HuH-7.5 (cell line): ENCODE data around the gene BRD4.

Source experiments
- DNase-seq: peaks from one replicate; pipeline ENCODE4 v3.0.0; 2011; ENCODE audit warnings: low spot score

BRD4 gene

DNA sequence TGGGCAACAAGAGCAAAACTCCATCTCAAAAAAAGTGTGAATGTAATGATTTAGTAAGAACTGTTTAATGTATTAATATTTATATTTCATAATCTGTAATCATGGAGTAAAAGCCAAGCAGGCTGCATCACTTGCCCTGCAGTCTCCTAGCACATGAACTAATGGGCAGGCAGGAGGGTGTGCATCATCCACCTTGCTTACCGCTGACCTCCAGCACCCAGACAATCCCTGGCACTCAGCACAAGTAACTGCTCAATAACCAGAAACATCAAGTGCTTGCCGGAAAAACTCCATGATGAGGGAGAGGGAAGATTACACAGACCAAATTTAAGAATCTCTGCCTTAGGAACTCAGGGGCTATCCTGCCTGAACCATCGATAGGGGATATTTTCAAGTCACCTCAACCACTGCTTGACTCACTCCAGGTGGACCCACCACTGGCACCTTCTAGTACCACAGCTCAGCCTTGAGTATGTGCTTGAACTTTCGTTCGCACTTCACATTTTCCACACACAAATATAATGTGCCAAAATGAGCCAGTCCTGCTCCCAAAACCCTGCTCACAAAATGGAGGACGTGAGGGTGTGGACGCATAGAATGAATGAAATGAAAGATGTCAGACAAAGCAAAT is 18.6 kb downstream of the BRD4 start:
- no peak for DNase-seq

DNA sequence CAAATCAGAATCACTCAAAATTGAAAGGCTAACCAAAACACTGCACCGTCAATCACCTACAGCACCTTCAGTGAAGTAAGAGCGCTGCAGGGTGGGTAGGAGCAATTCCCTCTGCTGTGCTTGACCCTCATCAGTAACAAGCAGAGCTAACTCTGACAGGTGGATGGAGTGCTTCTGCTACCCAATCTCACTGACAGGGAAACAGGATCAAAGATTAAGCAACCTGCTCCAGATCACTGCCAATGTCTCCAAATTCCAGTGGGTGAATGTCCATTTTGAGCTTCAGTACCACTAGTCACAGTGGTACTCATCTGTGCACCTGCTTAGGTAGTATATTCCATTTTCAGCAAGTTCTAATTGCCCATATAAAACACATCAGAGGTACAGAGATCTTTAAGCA is 25.2 kb downstream of the BRD4 start:
- no peak for DNase-seq

- DNase-seq = no peak
These were observed 26.6 kb downstream of the BRD4 start for GRCh38 chr19:15305582-15306334.

DNA sequence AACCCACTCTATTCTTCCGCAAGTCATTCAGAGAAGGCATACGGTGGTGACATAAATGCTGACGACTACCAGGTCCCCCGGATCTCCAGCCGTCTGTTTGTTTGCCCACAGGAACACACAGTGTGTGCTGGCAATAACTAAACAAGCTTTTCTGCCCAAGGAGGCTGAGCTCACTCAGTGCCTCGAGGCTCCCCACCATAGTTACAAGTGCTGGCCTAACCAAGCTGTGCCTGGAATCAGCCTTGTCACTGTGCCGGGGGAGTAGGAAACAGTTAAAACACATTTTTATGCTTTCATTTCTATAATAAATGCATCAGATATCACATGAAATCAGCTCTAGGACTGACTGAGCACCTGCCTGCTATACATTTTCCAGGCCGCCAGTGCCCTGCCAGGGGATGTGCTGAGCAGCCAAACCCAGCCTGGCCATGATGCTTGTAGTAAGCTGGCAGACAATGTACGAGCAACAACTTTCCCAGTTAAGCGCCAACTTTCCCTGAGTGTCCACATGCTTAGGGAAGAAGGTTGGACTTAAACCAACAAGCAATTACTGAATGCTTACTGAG is 28.1 kb downstream of the BRD4 start:
- DNase-seq = no peak

DNA sequence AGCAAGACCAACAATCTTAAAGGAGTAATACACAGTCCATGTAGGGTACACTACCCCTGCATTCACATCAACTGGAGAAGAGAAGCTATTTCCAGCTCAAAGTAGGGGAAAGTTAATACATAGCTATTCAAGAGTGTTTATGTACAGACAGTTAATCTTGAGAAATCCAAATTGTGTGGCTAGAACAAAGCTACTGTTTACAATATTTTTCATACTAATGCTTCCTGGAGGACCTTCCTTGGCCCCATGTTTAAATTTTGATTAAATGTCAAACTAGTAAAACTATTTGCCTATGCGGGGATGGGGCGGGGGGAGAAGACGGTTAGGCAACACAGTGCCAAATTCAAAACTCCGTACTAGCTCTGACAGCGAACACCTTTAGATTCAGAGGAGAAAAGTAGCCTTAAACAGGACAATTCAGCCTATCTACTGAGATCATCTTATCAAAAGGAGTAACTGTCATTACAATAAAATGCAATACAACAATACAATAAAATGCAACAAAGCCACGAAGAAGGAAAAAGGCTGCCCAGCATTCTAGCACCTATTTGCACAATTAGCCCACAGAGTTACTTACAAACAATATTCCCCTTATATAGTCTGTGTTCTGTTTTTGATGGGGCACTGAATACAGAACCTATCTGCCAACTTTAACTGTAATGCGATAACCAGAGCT is 29.1 kb downstream of the BRD4 start:
- no peak for DNase-seq

DNA sequence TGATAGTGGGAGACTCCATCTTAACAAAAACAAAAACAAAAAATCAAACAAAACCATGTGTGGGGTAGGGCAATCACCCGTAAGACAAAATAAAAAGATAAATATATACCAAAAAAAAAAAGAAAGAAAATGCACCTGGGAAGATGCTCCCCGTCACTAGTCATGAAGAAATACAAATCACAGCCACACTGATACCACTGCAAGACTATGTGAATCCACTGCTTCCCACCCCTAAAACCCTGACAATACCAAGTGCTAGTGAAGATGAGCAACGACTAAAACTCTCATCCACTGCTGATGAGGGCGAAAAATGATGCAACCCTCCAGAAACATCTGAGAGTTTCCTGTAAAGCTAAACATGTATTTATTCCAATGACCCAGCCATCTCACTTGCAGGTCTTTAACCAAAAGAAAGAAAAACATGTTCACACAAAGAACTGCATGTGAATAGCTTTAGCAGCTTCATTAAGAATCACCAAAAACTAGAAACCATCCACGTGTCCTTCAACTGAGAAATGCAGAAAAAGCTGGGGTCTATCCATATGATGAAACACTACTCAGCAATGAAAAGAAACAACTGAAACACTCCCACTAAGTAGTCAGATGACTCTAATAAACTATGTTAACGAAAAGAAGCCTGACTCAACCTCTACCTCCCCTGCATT is 31.7 kb downstream of the BRD4 start:
- no peak for DNase-seq

GRCh38 chr19:15299568-15300409 is 32.5 kb downstream of the BRD4 start:
- no peak for DNase-seq

DNA sequence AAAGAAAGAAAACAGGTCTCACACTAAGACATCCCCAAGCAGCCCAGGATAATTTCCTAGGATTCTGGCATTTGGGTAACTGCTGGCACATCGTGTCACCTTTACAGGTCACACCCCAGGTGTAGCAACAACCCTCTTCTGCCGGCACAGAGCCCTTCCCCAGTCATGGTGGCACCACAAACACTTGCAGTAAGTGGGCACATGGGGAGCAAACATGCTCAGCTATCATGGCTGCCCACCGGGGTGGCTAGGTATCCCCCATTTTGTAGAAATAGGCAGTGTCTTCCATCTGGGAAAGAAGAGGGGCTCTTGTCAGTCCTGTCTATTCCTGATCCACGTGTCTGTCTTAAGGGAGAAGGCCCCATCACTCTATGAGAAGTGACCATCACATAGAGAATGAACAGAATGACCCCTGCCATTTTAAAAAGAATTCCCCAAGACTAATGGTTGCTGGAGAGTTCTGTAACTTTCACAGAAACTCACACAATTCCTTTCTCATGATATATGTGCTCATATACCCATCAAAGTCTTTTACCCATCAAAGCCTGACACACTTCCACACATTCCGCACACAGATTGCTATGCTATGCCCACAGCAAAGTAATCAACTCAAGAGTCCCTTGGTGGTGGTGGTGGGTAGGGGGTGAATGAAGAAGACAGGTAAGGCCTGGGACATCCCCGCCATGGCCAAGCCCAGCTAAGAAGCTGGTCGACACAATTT is 33.3 kb downstream of the BRD4 start:
- no peak for DNase-seq

- peak; percentile 56 for DNase-seq
These were observed 34.7 kb downstream of the BRD4 start for GRCh38 chr19:15297416-15298224.

GRCh38 chr19:15296841-15297415 is 35.4 kb downstream of the BRD4 start:
- no peak for DNase-seq

GRCh38 chr19:15296353-15296752 is 36.0 kb downstream of the BRD4 start:
- no peak for DNase-seq

DNA sequence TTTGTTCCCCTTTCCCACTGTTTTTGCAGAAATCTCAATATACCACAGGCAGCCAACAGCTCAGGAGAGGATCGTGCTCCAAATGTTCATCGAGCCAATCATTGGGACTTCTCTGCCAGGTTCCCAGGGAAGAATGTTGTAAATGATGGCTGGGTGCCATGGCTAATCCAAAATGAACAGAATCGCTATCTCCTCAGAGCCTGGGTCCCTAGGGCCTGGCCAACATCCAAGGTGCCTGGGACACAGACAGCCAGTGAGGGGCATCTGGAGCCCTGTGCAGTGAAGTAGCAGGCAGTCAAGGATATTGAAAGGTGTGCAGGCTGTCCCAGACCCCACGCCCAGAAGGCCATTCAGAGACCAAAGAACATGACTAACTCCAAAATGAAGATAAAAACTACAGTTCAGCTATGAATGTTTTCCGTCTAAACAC is 37.8 kb downstream of the BRD4 start:
- DNase-seq = no peak

DNA sequence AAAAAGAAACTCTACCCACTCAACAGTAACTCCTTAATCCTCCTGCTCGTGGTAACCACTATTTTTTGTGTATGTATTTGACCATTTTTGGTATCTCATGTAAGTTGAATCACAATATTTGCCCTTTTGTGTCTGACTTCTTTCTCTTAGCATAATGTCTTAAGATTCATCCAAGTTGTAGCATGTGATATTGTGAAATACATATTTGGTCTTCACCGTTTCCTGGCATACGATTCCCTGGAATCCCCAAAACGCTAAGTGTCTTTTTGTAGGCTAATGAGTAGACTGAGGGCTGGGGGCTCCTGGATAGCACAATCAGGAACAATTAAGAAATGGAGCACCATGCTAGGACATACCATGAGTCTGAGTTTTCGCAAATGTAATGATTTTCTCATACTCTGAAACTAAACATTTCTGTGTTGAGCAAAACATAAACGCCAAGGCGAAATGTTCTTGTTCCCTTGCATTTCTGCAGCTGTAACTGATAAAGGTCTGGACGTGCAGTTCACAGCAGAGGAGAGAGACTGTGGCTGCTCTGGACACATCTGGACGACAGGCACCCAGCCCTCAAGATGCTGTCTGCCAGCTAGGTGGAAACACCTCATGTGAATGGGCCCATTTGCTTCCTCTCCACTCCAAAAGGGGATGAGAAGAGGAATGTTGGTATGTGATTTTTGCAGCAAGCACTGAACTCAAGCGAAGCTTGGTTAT is 38.4 kb downstream of the BRD4 start:
- no peak for DNase-seq

GRCh38 chr19:15292847-15293582 is 39.3 kb downstream of the BRD4 start:
- DNase-seq = no peak

- no peak for DNase-seq
These were observed 40.2 kb downstream of the BRD4 start for GRCh38 chr19:15292140-15292539.

- DNase-seq = no peak
These were observed 40.8 kb downstream of the BRD4 start for GRCh38 chr19:15291548-15292021.

DNA sequence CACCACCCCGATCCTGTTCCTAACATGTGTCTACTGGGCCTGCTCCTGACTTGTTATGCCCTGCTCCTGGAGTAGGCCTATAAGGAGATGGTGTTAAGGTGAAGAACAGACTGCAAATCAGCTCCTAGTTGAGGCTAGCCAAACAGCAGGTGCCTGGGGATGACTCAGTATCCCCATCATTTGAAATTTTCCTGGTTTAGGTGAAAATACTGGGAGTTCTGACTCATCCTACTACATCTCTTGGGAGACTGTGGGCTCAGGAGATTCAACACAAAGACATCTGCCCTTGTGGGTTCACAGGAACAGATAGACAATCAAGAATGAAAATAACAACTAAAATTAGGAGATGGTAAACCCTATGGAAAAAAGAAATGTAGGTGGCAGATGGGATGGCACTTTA is 41.2 kb downstream of the BRD4 start:
- DNase-seq = no peak

DNA sequence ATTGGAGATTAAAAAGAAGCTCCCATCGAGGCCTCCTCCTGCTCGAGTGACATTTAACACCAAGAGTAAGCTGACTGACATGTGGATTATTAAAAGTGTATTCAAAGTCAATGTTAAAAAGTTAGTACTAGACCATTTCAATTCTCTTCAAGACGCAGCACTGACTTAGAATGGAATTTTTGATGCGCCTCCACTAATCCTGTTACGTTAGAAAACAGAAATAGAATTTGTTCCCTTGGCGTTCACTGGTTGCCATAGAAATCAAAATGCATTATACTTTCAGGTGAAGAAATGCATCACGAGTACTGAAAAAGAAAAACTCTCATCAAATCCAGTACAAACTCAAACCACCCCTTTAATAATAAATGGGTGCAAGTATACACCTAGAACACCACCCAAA is 42.2 kb downstream of the BRD4 start:
- no peak for DNase-seq
